Measurements from ENCODE around the gene FETUB.

DNA sequence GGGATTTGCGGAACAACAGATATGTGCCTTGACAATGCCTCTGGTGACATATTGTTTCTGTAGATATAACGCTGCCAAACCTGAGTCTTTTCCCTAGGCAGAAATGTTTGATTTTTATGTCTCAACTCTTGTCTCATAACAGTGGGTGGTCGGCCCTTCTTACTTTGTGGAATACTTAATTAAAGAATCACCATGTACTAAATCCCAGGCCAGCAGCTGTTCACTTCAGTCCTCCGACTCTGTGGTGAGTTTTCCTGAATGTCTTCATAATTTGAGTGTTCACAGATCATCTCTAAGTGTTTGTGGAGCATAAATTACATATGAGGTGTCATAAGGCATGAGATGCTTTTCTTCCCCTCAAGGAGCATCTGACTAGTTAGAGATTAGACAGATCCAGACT lies 5.9 kb downstream of the FETUB start:
- TF ChIP-seq, protein P1, sequence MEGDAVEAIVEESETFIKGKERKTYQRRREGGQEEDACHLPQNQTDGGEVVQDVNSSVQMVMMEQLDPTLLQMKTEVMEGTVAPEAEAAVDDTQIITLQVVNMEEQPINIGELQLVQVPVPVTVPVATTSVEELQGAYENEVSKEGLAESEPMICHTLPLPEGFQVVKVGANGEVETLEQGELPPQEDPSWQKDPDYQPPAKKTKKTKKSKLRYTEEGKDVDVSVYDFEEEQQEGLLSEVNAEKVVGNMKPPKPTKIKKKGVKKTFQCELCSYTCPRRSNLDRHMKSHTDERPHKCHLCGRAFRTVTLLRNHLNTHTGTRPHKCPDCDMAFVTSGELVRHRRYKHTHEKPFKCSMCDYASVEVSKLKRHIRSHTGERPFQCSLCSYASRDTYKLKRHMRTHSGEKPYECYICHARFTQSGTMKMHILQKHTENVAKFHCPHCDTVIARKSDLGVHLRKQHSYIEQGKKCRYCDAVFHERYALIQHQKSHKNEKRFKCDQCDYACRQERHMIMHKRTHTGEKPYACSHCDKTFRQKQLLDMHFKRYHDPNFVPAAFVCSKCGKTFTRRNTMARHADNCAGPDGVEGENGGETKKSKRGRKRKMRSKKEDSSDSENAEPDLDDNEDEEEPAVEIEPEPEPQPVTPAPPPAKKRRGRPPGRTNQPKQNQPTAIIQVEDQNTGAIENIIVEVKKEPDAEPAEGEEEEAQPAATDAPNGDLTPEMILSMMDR (IDR thresholded peaks at IDR 0.05): no peak
- no peak for TF ChIP-seq HOXA7 (CRISPR knock-in tag; IDR thresholded peaks at IDR 0.05)
- TF ChIP-seq ZC3H11A (IDR thresholded peaks at IDR 0.05): no peak
